Measurements from ENCODE around the gene PNISR. TPM values are rescaled to one million over a fixed set of nuclear protein-coding genes. Genes with fewer than 3 reads are reported as not detected.

The PNISR gene
- total and polyA plus RNA-seq, 2 of the 13 experiments (the other 11 are each of a cell fraction or from before 2014, with no cell fraction given) = 43.0 to 48.0 TPM

DNA sequence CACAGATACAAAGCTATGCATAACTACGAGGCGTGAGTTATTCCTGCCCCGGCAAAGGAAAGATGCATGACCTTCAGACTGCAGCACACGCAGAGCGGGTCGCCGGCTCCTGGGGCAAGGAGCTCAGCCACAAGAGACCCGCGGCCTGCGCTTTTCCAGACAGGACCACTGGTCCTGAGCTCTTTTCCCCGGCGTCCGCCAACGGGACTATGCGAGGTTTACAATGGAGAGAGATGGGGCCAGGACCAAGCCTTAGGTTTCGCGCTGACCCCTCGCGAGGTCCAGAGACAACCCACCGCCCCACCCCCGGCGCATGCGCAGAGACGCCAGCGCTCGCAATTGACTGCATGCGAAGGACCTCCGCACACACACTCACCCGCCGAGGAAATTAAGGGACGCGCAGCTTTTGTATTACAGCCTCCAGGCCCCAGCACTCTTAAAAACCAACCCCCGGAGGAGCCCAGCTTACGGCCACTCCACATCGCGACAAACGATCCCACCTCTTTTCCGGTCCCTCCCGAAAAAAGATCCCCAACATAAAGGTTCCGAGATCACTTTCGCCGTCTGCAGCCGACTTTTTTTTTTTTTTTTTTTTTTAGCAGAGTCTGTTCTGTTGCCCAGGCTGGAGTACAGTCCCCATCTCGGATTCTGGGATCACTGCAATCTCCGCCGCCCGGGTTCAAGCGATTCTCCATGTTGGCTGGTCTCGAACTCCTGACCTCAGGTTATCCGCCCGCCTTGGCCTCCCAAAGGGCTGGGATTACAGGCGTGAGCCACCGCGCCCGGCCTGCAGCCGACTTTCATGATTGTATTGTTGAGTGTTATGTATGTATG is 31.2 kb downstream of the PNISR start, which contains the start of gene COQ3 (continued):
- TF ChIP-seq DNMT3B (CRISPR knock-in tag; conservative IDR thresholded peaks at IDR 0.05) (no peak), TCF12 (IDR thresholded peaks at IDR 0.05) (no peak), TCF12 (CRISPR knock-in tag; IDR thresholded peaks at IDR 0.05) (no peak), PCBP2 (optimal IDR thresholded peaks at IDR 0.05; ENCODE audit: low read depth, low read length, poor library complexity, severe bottlenecking) (no peak), KDM6A (CRISPR knock-in tag; IDR thresholded peaks at IDR 0.05; ENCODE audit: low read depth) (0 out of 2 replicates have a peak, but pooled peaks have one; percentile 24), ZNF446 (CRISPR knock-in tag; IDR thresholded peaks at IDR 0.05) (no peak), MXI1 (IDR thresholded peaks at IDR 0.05; ENCODE audit: borderline replicate concordance, low read depth, low read length) (no peak), ZFP36L1 (CRISPR knock-in tag; IDR thresholded peaks at IDR 0.05) (no peak), ZNF672 (CRISPR knock-in tag; IDR thresholded peaks at IDR 0.05) (no peak), GLI4 (CRISPR knock-in tag; IDR thresholded peaks at IDR 0.05; ENCODE audit: borderline replicate concordance) (no peak), ZFYVE20 (CRISPR knock-in tag; IDR thresholded peaks at IDR 0.05; ENCODE audit: borderline replicate concordance, low read depth) (no peak), MIER2 (CRISPR knock-in tag; IDR thresholded peaks at IDR 0.05) (no peak), ZNF607 (CRISPR knock-in tag; IDR thresholded peaks at IDR 0.05; ENCODE audit: borderline replicate concordance) (0 out of 2 replicates have a peak, but pooled peaks have one; percentile 52), RAD21 (CRISPR knock-in tag; IDR thresholded peaks at IDR 0.05) (0 out of 2 replicates have a peak, but pooled peaks have one; percentile 50), ZNF660 (CRISPR knock-in tag; IDR thresholded peaks at IDR 0.05; ENCODE audit: borderline replicate concordance, low read depth) (no peak), ZFX (CRISPR knock-in tag; IDR thresholded peaks at IDR 0.05; ENCODE audit: low read depth) (peak; percentile 94), ZBTB42 (CRISPR knock-in tag; IDR thresholded peaks at IDR 0.05) (no peak), ZMAT3 (CRISPR knock-in tag; conservative IDR thresholded peaks at IDR 0.05) (no peak), NFIB (CRISPR knock-in tag; IDR thresholded peaks at IDR 0.05; ENCODE audit: borderline replicate concordance) (no peak), MYC (CRISPR knock-in tag; IDR thresholded peaks at IDR 0.05; ENCODE audit: borderline replicate concordance) (peak; percentile 62), CBFB (CRISPR knock-in tag; IDR thresholded peaks at IDR 0.05) (no peak), ZNF337 (CRISPR knock-in tag; IDR thresholded peaks at IDR 0.05; ENCODE audit: borderline replicate concordance, low read depth) (no peak), ZMYM4 (CRISPR knock-in tag; IDR thresholded peaks at IDR 0.05) (peak; percentile 85), SSRP1 (CRISPR knock-in tag; IDR thresholded peaks at IDR 0.05) (no peak)
- TF ChIP-seq, protein P1, sequence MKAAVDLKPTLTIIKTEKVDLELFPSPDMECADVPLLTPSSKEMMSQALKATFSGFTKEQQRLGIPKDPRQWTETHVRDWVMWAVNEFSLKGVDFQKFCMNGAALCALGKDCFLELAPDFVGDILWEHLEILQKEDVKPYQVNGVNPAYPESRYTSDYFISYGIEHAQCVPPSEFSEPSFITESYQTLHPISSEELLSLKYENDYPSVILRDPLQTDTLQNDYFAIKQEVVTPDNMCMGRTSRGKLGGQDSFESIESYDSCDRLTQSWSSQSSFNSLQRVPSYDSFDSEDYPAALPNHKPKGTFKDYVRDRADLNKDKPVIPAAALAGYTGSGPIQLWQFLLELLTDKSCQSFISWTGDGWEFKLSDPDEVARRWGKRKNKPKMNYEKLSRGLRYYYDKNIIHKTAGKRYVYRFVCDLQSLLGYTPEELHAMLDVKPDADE (CRISPR knock-in tag; IDR thresholded peaks at IDR 0.05) = no peak
- TF ChIP-seq, protein P2, sequence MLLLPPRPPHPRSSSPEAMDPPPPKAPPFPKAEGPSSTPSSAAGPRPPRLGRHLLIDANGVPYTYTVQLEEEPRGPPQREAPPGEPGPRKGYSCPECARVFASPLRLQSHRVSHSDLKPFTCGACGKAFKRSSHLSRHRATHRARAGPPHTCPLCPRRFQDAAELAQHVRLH (CRISPR knock-in tag; IDR thresholded peaks at IDR 0.05; ENCODE audit: borderline replicate concordance, low read depth) = no peak
- TF ChIP-seq, protein P3, sequence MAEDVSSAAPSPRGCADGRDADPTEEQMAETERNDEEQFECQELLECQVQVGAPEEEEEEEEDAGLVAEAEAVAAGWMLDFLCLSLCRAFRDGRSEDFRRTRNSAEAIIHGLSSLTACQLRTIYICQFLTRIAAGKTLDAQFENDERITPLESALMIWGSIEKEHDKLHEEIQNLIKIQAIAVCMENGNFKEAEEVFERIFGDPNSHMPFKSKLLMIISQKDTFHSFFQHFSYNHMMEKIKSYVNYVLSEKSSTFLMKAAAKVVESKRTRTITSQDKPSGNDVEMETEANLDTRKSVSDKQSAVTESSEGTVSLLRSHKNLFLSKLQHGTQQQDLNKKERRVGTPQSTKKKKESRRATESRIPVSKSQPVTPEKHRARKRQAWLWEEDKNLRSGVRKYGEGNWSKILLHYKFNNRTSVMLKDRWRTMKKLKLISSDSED (CRISPR knock-in tag; IDR thresholded peaks at IDR 0.05) = no peak

All from HepG2 (cell line).